SK-N-SH (cell line): Measurements from ENCODE around the gene MCC. TPM values are rescaled to one million over a fixed set of nuclear protein-coding genes. Genes with fewer than 3 reads are reported as not detected.

ENCODE experiments used
- CTCF ChIA-PET: fragments of 300-600, 350-600 bp; formaldehyde crosslinking; extraction: SDS; loops from one replicate; lab custom pipeline; 2021; lab: Yijun Ruan, JAX
- POLR2A ChIA-PET: fragments of 350-600 bp; sonication (Branson Sonifier 250); formaldehyde crosslinking; extraction: SDS; loops from one replicate; lab custom pipeline; 2020; ENCODE audit warnings: antibody characterized with exemption, inconsistent platforms; lab: Yijun Ruan, JAX
- DNase-seq: peaks from one replicate; pipeline ENCODE4 v3.0.0; 2012
- H2AFZ ChIP-seq: fragments of 200-600 bp; sonication (generic); 2 replicates; pipeline ENCODE4 v1.8.1; 2016; ENCODE audit warnings: antibody characterized with exemption, mild to moderate bottlenecking, low read depth
- H3F3A ChIP-seq: fragments of 200-600 bp; sonication (generic); replicated peaks from 2 replicates; pipeline ENCODE3; 2016; ENCODE audit warnings: antibody characterized with exemption, mild to moderate bottlenecking; ENCODE audit not compliant: insufficient read depth
- H3K27ac ChIP-seq, 2 experiments: fragments of 200-500 bp in 1 of 2; fragments of 200-600 bp in 1 of 2; sonication (Bioruptor generic) in 1 of 2; sonication (generic), shearing (Covaris generic) in 1 of 2; 2 replicates each; pipeline versions ENCODE4 v1.5.1 to v1.6.1; 2014 to 2016; ENCODE audit warnings: low read depth in 2 of 2, inconsistent platforms in 1 of 2, low read length in 1 of 2, mild to moderate bottlenecking in 1 of 2, mixed read lengths in 1 of 2
- H3K27me3 ChIP-seq: fragments of 200-600 bp; sonication (generic), shearing (Covaris generic); 2 replicates; pipeline ENCODE4 v1.6.1; 2016; ENCODE audit warnings: mixed run types; ENCODE audit not compliant: insufficient read depth
- H3K36me3 ChIP-seq, 2 experiments: fragments of 200-500 bp in 1 of 2; fragments of 200-600 bp in 1 of 2; sonication (Bioruptor generic) in 1 of 2; sonication (generic) in 1 of 2; replicated peaks in 1 of 2; 2 replicates each; pipeline versions ENCODE3 to v1.5.1; 2014 to 2016; ENCODE audit warnings: low read length in 1 of 2, mild to moderate bottlenecking in 1 of 2; ENCODE audit not compliant: insufficient read depth in 2 of 2, control insufficient read depth in 1 of 2
- H3K4me1 ChIP-seq, 2 experiments: fragments of 200-500 bp in 1 of 2; fragments of 200-600 bp in 1 of 2; sonication (Bioruptor generic) in 1 of 2; sonication (generic), shearing (Covaris generic) in 1 of 2; 2 replicates each; pipeline versions ENCODE4 v1.5.1 to v1.6.1; 2014 to 2016; ENCODE audit warnings: low read depth in 1 of 2, low read length in 1 of 2, mixed run types in 1 of 2; ENCODE audit not compliant: insufficient read depth in 2 of 2, control insufficient read depth in 1 of 2
- H3K4me2 ChIP-seq: fragments of 200-600 bp; sonication (generic), shearing (Covaris generic); 2 replicates; pipeline ENCODE4 v1.6.1; 2017; ENCODE audit warnings: mixed run types
- H3K4me3 ChIP-seq, 2 experiments: fragments of 200-500 bp in 1 of 2; fragments of 200-600 bp in 1 of 2; sonication (Bioruptor generic) in 1 of 2; sonication (generic), shearing (Covaris generic) in 1 of 2; 2 replicates each; pipeline versions ENCODE4 v1.5.1 to v1.8.1; 2014 to 2016; ENCODE audit warnings: low read depth in 2 of 2, inconsistent platforms in 1 of 2, low read length in 1 of 2, mild to moderate bottlenecking in 1 of 2, mixed read lengths in 1 of 2, moderate library complexity in 1 of 2
- H3K79me2 ChIP-seq: fragments of 200-600 bp; sonication (generic); 2 replicates; pipeline ENCODE4 v1.8.1; 2017; ENCODE audit warnings: mild to moderate bottlenecking; ENCODE audit not compliant: insufficient read depth
- H3K9ac ChIP-seq: fragments of 200-600 bp; sonication (generic); 2 replicates; pipeline ENCODE4 v1.6.1; 2017; ENCODE audit warnings: mixed run types
- H3K9me2 ChIP-seq: fragments of 200-600 bp; sonication (generic); 2 replicates; pipeline ENCODE4 v1.6.1; 2017; ENCODE audit warnings: mixed run types
- H3K9me3 ChIP-seq: fragments of 200-600 bp; sonication (generic); 2 replicates; pipeline ENCODE4 v1.6.1; 2017; ENCODE audit warnings: mixed run types, mild to moderate bottlenecking, moderate library complexity
- H4K20me1 ChIP-seq: fragments of 200-600 bp; sonication (generic); 2 replicates; pipeline ENCODE4 v1.6.1; 2017; ENCODE audit warnings: mild to moderate bottlenecking, mixed run types; ENCODE audit not compliant: insufficient read depth
- CHD2 ChIP-seq: fragments of 150-350 bp; IDR thresholded peaks from 2 replicates; pipeline ENCODE4 v1.6.1; 2018; ENCODE audit warnings: low read length; ENCODE audit not compliant: partially characterized antibody
- EP300 ChIP-seq, 2 experiments: IDR thresholded peaks; 2 replicates each; pipeline versions ENCODE4 v1.4.0 to v1.6.1; 2012; ENCODE audit warnings: borderline replicate concordance in 1 of 2, low read depth in 1 of 2, low read length in 1 of 2
- EZH2phosphoT487 ChIP-seq: fragments of 200-600 bp; sonication (generic); IDR thresholded peaks from 2 replicates; pipeline ENCODE4 v1.6.1; 2017; ENCODE audit warnings: low read depth, mixed run types, mild to moderate bottlenecking, antibody characterized with exemption, moderate library complexity, borderline replicate concordance
- FOSL2 ChIP-seq: IDR thresholded peaks from 2 replicates; pipeline ENCODE4 v1.4.0; 2012; ENCODE audit warnings: low read depth, mild to moderate bottlenecking, moderate library complexity, borderline replicate concordance
- FOXJ3 ChIP-seq: sonication (generic); formaldehyde crosslinking; IDR thresholded peaks from 2 replicates; pipeline ENCODE4 v1.5.1; 2020; ENCODE audit warnings: mild to moderate bottlenecking, missing genetic modification reagents
- GABPA ChIP-seq: IDR thresholded peaks from 2 replicates; pipeline ENCODE4 v1.4.0; 2012; ENCODE audit warnings: low read depth, mild to moderate bottlenecking
- GATA2 ChIP-seq: sonication (generic); formaldehyde crosslinking; IDR thresholded peaks from 2 replicates; pipeline ENCODE4 v1.5.0; 2020; ENCODE audit warnings: mild to moderate bottlenecking, missing genetic modification reagents
- IRF3 ChIP-seq: fragments of 150-350 bp; IDR thresholded peaks from 2 replicates; pipeline ENCODE4 v1.6.1; 2016; ENCODE audit warnings: mild to moderate bottlenecking, low read depth, low read length
- JUND ChIP-seq: IDR thresholded peaks from 2 replicates; pipeline ENCODE4 v1.4.0; 2012
- MAX ChIP-seq: IDR thresholded peaks from 2 replicates; pipeline ENCODE4 v1.4.0; 2012; ENCODE audit warnings: low read depth
- MEF2A ChIP-seq: IDR thresholded peaks from 2 replicates; pipeline ENCODE4 v1.4.0; 2012; ENCODE audit warnings: low read depth, borderline replicate concordance
- MXI1 ChIP-seq: IDR thresholded peaks from 2 replicates; pipeline ENCODE4 v1.6.1; 2012; ENCODE audit warnings: mild to moderate bottlenecking, low read depth, low read length, improper control_type of control experiment
- NFIC ChIP-seq: IDR thresholded peaks from 2 replicates; pipeline ENCODE4 v1.4.0; 2012; ENCODE audit warnings: borderline replicate concordance
- NRF1 ChIP-seq: IDR thresholded peaks from 2 replicates; pipeline ENCODE4 v1.6.1; 2012; ENCODE audit warnings: low read depth, mild to moderate bottlenecking, low read length
- PBX3 ChIP-seq: IDR thresholded peaks from 2 replicates; pipeline ENCODE4; 2012
- RAD21 ChIP-seq: IDR thresholded peaks from 2 replicates; pipeline ENCODE4 v1.6.1; 2012; ENCODE audit warnings: mild to moderate bottlenecking, low read length
- RCOR1 ChIP-seq: fragments of 150-350 bp; IDR thresholded peaks from 2 replicates; pipeline ENCODE4 v1.6.1; 2017; ENCODE audit warnings: antibody characterized with exemption, low read length
- TAF1 ChIP-seq: IDR thresholded peaks from 2 replicates; pipeline ENCODE4 v1.6.1; 2012; ENCODE audit warnings: low read depth, mild to moderate bottlenecking, low read length, moderate library complexity, borderline replicate concordance
- USF2 ChIP-seq: fragments of 150-350 bp; IDR thresholded peaks from 2 replicates; pipeline ENCODE4 v1.6.1; 2017; ENCODE audit warnings: antibody characterized with exemption, low read length, low read depth, borderline replicate concordance
- YY1 ChIP-seq: IDR thresholded peaks from 2 replicates; pipeline ENCODE4 v1.4.0; 2012; ENCODE audit warnings: low read depth, mild to moderate bottlenecking
- ZBTB33 ChIP-seq: IDR thresholded peaks from 2 replicates; pipeline ENCODE4 v1.4.0; 2012; ENCODE audit warnings: low read depth, borderline replicate concordance
- polyA plus RNA-seq, 3 experiments: library from polyadenylated mRNA; depleted of rRNA; stranded (reverse); fragments of >200 nt; gene quantifications; 2 replicates each; pipeline ENCODE4 v1.2.3, GENCODE V29; 2012

Gene MCC
- polyA plus RNA-seq, 1 of the 3 experiments (the other 2 are of a cell fraction), result 3.6 TPM

- H3K27ac ChIP-seq, result no peak overlapping the region
- H3K4me2 ChIP-seq, result no peak overlapping the region
- no peaks in the 10 kb centered on the region for H3K9me3 ChIP-seq
- H3K27me3 ChIP-seq, result no peaks in the 10 kb centered on the region; the same call in 1 of the 2 replicates
- ChIA-PET POLR2A (no interaction called here), CTCF (interaction anchor here (0.7 to 7.1 kb wide), 4 partner anchors 129 to 512 kb away, joined by 3 to 77 read pairs (median 6); no protein-coding TSS in a partner anchor)
- TF ChIP-seq EP300 (IDR thresholded peaks at IDR 0.05; ENCODE audit: borderline replicate concordance in 1 of 2, low read depth in 1 of 2, low read length in 1 of 2), result no peak
- no peak for TF ChIP-seq RCOR1
- no peak for TF ChIP-seq FOSL2
- no peak for TF ChIP-seq GATA2
- TF ChIP-seq FOXJ3 (CRISPR knock-in tag), result no peak
- no peak for TF ChIP-seq IRF3
- H3F3A ChIP-seq, result peaks cover 3% of the 10 kb centered on the region
- H4K20me1 ChIP-seq, result no peaks in the 10 kb centered on the region
- H3K79me2 ChIP-seq, result 0 out of 2 replicates have a peak, but pooled peaks cover under 1% of the 10 kb centered on the region
- DNase-seq, result no peak
- no peaks in the 10 kb centered on the region for H3K4me1 ChIP-seq
- no peak overlapping the region for H3K9ac ChIP-seq
- H3K4me3 ChIP-seq, result no peak overlapping the region
- H3K36me3 ChIP-seq, result no peaks in the 10 kb centered on the region
- no peak overlapping the region for H2AFZ ChIP-seq
- H3K9me2 ChIP-seq, result no peaks in the 10 kb centered on the region
Observed at GRCh38 chr5:113508756-113509155, 20.5 kb upstream of the MCC start.

- no peaks in the 10 kb centered on the region for H3K4me1 ChIP-seq
- H3K36me3 ChIP-seq, result no peaks in the 10 kb centered on the region
- TF ChIP-seq JUND (no peak), FOSL2 (no peak), PBX3 (no peak), ZBTB33 (no peak), FOXJ3 (CRISPR knock-in tag) (no peak), EZH2phosphoT487 (no peak), GATA2 (no peak), MEF2A (no peak), USF2 (no peak), GABPA (no peak), RAD21 (no peak), NFIC (no peak), MXI1 (no peak), CHD2 (no peak), NRF1 (no peak), TAF1 (no peak), YY1 (no peak), MAX (no peak)
- TF ChIP-seq, all 33 proteins: peak for 0
- no peak for DNase-seq
- no peak overlapping the region for H3K4me2 ChIP-seq
- no peak overlapping the region for H3K4me3 ChIP-seq
- H3K27ac ChIP-seq, result no peak overlapping the region
- peaks cover 3% of the 10 kb centered on the region for H3F3A ChIP-seq
- H3K79me2 ChIP-seq, result no peaks in the 10 kb centered on the region
- H3K27me3 ChIP-seq, result no peaks in the 10 kb centered on the region; the same call in 1 of the 2 replicates
- H3K9ac ChIP-seq, result no peak overlapping the region
- H4K20me1 ChIP-seq, result no peaks in the 10 kb centered on the region
- no peaks in the 10 kb centered on the region for H3K9me3 ChIP-seq
- H3K9me2 ChIP-seq, result no peaks in the 10 kb centered on the region
- POLR2A ChIA-PET, result no interaction called here
- CTCF ChIA-PET, result interaction anchor here (0.8 to 1.8 kb wide), 3 partner anchors 169 to 511 kb away, joined by 3 to 9 read pairs (median 4); no protein-coding TSS in a partner anchor
- no peak overlapping the region for H2AFZ ChIP-seq
Observed at GRCh38 chr5:113507601-113508000, 19.3 kb upstream of the MCC start.
